Measurements from ENCODE around the gene ABCA4.

GRCh38 chr1:94120991-94121390, at the start of gene ABCA4:
- TF ChIP-seq CTCF (conservative IDR thresholded peaks at IDR 0.05; ENCODE audit: low read depth, low read length) (no peak), EZH2 (IDR thresholded peaks at IDR 0.05; ENCODE audit: low read length, unreplicated experiment) (no peak)
